Measurements from ENCODE around the gene LY6G6C.

LY6G6C gene

DNA sequence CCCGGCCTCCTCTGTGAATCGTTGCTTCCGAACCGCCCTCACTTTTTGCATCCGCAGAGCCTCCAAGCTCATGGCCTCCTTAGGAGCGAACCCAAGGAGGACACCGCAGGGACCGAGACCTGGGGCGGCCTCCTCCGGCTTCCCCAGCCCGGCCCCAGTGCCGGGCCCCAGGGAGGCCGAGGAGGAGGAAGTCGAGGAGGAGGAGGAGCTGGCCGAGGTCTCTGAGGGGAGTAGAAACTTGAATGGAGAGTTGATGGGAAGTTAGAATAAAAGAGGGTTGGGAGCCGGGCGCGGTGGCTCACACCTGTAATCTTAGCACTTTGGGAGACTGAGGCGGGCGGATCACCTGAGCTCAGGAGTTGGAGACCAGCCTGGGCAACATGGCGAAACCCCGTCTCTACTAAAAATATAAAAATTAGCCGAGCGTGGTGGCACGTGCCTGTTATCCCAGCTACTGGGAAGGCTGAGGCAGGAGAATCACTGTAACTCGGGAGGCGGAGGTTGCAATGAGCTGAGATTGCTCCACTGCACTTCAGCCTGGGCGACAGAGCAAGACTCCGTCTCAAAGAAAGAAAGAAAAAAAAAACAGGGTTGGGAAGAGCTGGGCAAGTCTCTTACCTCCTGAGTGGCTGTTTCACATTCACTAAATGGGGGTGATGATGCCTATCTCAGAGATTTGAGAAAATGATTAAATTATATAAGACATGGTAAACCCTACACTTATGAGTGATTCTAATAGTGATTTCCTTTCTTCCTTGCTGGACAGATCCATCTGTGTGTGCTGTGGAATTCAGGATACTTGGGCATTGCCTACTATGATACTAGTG, 19.1 kb upstream of the LY6G6C start:
- no peak for DNase-seq

DNA sequence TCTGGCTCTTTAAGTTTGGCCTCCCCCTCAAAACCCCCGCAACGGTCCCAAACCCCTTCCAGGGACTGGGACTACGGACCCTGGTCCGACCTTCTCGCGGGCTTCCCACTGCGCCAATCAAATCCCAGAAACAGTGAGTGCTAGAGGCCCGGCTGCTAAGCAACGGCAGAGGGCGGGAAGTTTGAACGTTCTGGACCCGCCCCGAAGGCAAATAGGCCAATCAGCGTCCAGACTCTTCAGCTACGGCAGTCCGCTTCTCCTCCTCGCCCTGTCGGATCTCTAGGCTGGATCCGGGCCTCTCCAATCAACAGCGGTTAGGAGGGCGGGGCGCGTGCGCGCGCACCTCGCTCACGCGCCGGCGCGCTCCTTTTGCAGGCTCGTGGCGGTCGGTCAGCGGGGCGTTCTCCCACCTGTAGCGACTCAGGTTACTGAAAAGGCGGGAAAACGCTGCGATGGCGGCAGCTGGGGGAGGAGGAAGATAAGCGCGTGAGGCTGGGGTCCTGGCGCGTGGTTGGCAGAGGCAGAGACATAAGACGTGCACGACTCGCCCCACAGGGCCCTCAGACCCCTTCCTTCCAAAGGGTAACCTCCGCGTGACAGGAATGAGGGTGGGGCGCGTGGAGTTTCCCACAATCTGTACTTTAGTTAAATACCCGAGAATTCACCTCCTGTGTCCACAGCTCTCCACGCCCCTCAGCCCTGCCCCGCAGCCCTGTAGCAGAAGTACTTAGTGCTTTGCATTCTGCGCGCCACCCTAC, 18.3 kb upstream of the LY6G6C start, which contains the start of gene MSH5:
Gene MSH5, plus strand, starts transcription at position 367 of the 758 bp plus-strand sequence. CDS start 462 bp downstream, outside the sequence.
- peak; percentile 95 for DNase-seq

DNA sequence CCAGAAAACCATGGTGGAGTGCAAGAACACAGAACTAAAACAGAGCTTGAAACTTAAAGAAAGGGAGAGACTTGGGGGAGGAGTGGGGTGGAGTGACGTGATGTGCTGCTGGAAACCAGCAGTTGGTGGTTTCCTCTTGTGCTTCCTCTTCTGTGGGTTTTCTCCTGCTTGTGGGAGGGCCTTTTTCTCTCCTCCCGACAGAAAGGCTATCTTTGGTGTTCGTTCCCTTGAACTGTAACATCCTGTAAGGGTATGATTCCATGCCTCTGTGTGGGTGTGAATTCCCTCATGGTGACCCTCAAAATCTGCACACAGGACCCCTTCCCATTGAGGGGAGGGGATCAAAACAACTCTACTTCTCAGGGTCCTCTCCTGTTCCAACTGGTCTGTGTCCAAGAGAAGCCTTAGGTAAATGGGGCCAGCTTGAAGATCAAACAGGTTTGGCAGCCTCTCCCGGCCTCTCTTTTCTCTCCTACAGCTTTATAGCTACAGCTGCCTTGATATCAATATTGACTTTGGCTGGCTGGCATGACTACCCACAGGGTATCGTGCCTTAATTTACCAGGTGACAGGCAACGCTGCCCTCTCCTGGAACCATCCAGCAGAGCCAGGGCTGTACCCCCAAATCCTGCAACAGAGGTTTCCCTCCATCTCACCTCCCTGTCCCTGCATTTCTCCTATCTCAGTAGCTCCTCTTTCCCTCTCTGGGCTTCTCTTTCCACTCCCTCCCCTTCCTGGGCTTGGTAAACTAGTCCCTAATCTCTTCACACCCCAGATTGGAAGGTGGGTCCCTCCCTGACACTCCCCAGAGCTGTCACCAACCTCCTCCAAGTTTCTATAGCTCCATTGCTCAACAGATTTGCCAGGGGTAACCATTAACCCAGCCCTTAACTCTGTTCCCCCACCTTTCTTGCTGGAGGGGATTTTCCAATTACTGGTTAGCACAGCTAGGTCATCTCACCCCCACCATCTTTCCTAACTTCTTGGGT, 16.7 kb upstream of the LY6G6C start:
- peak; percentile 76 for DNase-seq

DNA sequence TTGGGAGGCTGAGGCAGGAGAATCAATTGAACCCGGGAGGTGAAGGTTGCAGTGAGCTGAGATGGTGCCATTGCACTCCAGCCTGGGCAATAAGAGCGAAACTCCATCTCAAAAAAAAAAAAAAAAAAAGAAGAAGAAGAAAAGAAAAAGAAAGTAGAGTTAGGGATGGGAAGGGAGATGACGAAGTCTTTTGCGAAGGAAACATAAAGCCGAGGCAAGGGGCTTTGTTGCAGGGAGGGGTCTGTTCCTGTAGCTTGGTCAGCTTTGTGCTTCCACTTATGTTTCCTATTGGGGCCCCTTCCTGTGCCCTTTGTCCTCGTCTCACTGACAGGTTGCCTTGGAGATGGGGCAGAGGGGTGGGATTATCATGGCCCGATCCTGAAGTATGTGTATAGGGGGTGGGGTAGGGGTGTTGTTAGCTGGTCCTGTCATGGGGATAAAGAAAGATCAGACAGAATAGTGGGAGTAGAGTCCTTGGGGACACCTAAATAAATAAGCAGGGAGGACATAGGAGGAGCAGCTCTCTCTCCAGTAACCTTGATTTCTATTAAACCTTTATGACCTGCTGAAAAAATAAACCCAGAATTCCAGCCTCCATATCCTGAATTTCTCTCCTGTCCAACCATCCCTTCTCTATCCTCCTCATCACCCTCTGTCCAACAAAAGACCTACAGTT, 15.9 kb upstream of the LY6G6C start:
- no peak for DNase-seq

DNA sequence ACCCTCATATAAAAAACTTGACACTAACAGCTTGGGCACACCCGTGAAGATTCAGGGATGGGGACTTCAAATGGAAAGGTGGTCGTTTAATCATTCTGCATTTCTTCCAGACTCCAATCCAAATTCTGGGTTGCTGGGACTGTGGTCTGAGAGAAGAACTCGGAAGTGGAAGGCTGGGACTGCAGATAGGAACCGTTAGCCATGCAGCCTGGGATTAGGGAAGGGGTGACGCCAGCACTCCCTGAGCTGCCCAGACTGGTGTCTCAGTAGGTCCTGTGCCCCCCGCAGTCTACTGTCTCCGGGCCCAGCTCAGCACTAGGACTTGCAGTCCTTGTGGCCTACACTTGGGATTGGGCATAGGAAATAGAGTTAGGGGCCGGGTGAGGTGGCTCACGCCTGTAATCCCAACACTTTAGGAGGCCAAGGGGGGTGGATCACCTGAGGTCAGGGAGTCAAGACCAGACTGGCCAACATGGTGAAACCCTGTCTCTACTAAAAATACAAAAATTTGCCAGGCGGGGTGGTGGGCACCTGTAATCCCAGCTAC, 15.3 kb upstream of the LY6G6C start:
- no peak for DNase-seq

DNA sequence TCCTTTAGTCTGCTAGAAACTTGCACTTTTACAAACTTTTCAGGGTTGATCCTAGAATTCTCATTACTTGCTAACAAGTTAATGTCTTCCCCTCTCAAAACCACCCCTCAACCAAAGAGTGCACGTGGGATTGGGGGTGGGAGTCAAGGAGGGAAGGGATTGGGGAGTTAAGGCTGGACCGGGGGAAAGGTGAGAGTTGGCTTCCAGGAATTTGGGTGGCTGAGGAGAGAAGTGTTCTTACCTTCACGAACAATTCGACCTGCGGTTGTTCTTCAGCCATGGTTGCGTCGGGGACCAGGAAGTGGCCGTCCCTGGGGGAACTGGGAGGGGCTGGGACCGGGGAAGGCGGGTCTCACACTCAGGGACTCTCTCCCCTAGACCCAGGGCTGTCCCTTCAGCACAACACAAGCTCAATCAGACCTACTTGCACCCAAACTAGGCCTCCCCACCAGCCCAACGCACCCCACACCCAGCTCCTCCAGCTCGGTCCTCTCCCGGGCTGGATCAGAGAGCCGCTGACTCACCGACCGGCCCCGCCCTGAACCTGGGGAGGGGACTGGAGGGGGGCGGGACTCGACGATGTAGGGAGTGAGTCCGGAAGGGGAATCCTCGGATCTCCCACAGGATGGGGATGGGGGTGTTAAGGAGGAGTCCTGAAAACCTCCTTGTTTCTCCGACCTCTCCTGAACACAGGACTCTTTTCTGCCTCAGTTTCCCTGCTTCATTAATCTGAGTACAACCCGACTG, 14.6 kb upstream of the LY6G6C start, which contains the start of gene CLIC1:
Gene CLIC1, minus strand, starts transcription at position 510 of the 747 bp plus-strand sequence. Its CDS starts 230 bp downstream, at position 280.
- no peak for DNase-seq

DNA sequence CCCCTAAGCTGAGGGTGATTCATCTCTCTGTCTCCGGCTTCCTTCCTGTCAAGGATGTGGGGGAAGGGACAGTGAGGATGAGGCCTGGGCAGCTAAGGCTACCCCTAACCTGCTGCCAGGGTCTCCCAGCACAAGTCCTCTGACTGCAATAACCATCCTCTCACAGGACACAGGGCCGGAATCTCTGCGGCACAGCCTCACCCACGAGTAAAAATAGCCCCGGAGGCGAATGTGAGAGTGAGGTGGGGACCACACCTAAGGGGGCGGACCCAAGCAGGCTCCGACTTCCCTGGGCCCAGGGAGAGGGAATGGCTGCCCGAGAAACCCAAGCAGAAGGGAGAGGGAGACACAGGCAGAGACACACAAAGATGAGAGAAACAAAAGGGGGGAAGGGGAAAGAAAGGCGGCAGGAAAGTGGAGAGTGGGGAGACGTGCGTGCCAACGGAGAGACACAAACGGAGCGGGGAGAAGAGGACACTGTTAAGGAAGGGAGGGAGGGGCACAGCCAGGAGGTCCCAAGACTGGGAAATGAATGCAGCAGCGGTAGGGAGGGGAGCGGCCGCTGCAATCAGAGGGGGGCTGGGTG, 13.4 kb upstream of the LY6G6C start:
- DNase-seq: no peak

DNA sequence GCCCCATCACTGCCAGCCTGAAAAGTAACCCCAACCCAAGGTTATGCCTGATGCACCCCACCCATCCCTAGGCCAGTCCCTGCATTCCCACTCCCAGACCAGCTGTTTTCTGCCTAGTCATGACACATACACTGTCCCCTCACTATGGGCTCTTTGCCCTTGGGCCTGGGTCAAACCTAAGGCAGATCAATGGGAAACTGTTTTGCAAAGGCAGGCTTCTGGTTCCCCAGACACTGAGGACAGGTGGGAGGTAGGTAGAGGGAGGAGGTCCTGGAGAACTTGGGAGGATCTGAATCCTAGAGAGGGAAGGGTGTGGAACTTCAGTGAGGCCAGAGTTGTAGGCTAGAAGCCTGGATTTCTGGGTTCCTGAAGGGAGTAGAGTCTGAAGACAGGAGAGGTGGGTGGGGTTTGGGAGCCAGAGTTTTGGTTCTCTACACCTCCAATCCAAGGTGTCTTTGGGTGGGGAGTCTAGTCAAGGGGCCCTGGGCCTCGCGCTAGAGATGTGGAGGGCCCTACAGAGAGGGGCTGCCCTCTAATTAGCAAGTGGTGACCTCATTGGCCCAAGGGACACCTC, 12.8 kb upstream of the LY6G6C start:
- no peak for DNase-seq

DNA sequence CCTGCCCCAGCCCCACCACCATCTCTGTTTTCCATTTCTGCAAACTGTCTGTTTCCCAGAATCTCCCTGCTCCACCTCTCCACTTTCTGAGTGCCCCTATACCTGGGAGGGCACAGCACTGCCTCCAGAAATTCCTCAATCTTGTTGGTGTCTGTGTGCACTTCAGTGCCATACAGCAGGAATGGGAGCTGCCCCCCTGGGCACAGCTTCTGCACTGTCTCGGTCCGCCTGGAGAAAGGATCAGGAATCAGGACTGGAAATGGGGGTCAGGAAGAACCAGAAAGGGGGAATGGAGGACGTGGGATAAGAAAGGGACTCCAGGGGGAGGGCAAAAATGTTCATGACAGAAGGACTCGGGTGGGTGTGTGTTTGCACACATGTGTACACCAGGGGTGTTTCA, 12.2 kb upstream of the LY6G6C start:
- DNase-seq: no peak

DNA sequence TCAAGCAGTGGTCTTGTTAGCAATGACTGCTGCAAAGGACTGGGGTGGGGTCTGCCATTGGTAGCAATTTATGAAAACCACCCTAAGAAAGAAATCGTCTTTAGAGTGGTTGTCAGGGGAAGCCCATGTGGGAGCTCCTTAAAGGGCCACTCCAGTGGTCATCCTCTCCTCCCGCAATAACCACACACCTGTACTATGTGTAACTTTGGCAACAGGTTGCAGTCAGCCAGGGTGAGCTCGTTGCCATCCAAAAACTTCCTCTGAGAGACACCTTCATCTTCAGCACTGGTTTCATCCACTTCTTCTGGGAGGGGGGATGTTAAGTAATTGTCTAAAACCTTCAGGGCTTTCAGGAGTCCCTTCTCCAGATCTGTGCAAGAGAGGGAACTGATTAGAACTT, 10.5 kb upstream of the LY6G6C start:
- no peak for DNase-seq

DNA sequence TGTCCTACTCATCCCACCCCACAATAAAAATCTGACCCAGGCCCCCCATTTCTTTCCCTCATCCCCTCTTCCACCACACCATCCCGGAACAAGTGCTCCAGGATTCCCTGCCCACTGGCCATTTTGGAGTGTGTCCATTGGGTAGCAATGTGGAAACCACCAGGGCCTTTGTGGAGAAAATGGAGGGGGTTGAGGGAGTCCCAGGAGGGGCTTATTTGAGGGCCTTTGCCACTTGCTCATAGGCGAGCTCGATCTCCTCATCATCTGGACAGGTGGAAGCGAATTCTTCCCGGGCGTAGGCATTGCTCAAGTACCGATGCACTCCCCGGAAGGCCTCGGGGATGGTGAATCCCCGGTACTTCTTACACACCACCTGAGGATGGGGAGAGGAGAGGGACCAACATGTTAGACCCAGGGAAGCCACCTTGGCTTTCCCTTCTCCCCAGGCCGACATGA, 9.1 kb upstream of the LY6G6C start:
- DNase-seq: no peak

DNA sequence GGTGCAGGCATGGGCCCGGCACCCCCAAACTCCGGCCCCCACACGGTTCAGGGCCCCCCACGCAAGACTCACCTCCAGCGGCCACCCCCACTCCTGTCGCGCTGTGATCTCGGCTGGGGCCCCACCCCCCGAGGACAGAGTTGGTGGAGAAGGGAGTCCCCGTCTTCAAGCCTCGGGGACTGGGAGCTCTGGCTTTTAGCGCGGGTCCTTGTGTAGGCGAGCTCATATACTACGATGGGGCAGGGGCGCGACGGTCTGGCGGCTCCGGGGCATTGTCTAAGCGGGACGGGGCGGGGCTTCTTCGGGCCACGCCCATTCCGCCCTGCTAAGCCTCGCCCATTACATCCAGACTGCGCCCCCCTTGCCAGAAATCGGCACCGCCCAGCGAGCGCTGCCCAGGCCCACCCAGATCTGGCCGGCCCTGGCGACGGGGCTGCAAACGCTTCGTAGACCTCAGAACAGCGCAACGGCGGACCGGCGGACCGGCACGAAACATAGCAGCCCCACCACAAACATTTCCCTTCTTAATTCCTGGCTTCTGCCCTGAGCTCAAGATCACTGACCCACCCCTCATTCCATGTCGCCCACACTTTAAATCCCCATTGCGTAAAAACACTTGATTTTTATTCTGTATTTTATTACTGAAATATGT, 8.6 kb upstream of the LY6G6C start:
- DNase-seq: no peak

DNA sequence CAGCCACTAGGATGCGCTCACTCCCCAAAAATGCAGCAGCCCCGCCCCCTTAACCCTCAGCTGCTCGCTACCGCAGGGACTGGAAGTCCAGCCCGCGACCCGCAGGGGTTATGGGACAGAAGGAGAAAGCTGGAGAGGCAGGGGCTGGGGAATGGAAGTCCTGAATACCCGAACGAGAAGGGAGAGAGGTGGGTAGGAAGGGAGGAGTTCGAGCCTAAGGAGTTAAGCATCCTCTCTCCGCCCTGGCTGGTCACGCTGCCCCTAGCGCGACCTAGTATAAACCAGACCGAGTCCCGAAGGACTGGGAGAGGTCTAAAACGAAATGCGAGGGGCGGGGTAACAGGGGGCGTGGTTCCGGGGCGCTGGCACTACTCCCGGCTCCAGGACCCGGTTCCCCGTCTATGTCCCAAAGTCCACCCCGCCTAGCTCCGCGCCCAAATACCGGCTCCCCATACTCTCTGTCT, 8.0 kb upstream of the LY6G6C start:
- no peak for DNase-seq

DNA sequence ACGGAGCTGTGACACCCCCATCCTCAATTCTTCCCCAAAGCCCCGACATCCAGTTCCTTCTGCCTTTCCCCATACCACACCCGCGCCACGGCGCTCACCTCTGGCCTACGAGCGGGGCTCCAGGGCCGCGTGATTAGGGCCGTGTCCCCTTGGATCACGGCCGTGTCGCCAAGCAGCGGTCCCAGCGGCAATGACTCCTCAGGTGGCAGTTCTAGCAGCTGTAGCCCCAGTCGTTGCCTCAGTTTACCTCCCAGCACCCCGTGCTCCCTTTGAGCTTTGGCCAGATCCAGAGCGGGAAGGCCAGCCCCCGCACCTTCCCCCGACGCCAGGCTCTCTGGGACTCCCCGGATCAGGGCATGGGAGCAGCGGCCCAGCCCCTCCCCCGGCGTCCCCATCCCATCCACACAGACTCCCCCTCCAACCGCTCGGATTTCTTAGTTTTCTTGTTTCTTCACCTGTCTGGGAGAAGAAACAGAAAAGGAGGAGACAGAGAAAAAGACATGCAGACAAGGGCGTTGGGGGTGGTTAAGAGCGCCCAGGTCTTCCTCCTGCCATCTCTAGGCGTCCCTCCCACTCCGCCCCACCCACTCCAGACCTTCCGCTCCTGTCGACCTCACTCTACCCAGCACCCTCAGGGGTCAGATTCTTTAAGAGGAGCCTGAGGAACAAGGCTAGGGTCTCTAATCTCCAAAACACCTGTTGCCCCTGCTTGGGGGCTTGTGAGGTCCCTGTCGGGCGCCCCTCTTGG, 7.4 kb upstream of the LY6G6C start, which contains the start of gene DDAH2:
Gene DDAH2, minus strand, starts transcription at position 533 of the 748 bp plus-strand sequence. Its CDS starts 138 bp downstream, at position 395.
- DNase-seq: no peak

DNA sequence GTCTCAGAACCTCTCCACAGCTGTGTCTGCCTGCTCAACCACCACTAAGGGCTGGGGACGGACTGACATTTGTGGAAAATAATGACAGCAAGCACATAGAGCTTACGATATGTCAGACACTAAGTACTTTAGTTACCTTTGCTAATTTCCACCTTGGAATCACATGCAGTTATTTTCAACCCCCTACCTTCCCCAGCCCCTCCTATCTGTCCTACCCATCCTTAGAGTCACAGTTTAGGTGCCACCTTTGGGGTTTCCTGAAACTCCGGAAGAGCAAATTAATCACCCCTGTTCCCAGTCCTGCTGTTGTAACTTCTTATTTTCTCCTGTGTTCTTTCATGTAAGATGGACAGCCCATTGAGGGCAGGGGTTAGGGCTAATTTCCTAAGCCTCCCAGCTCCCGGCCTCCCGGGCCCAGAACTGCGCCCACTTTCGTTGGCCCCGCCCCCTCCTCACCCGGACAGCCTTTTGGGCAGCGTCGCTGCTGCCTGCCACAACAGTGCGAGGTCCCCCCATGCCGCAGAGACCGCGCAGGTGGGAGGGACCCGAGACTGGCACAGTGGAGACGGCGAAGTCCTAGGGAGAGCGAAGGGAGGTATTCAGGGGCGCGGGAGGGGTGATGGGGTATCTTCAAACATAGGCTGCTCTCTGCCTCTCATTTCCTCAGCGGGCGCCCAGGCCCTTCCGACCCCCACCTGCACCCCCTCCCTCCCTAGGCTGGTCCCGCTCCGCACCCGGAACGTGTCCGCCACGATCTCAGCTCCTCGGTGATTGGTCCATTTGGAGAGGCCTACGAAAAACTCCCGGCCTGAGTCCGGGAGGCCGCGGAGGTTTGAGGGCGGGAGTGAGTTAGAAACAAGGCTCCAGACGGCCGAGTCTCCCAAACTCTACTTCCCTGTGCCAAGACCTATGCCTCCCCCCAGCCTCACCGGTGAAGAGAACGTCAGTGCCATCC, 6.4 kb upstream of the LY6G6C start:
- DNase-seq: no peak

DNA sequence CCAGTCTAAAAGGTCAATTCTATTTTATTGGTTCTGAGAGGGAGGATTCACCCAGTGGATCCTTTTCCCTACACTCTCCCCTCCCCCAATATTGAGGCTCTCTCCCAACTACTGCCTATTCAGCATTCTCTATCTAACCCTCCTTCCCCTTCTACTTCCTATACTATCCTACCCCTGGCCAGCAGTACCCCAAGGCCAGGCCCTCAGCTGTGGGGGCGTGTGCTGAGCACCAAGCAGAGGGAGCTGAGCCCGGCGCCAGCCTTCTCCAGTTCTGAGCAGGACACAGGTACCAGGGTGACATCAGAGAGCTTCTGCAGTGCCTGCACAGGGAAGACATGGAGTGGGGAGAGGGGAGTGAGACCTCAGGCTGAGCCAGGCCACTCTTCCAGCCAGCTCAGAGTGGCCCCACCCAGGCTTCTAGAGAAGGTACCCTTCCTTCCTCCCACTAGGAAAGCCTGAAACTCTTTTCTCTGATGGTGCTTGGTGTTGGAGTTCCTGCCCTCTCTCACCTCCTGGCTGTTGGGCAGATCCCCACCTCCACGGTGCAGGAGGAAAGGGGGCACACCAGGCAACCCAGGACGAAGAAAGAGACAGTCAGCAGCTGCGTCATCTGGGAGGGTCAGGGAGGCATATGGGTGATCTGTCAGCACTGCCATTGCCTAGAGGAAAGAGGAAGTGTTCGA, 5.6 kb upstream of the LY6G6C start:
- DNase-seq: no peak

All from NCI-H2081 treated with DMSO at 0.1 percent for 48 hours (cell line).